Endothelial cell of coronary artery (primary cell): ENCODE data around the gene SMARCD3. TPM values are rescaled to one million over a fixed set of nuclear protein-coding genes. Genes with fewer than 3 reads are reported as not detected.

ENCODE experiments used
- total RNA-seq: library from RNA; depleted of rRNA; stranded (reverse); fragments of >200 nt; gene quantifications from 2 replicates; pipeline ENCODE4 v1.2.3, GENCODE V29; 2014

Gene SMARCD3
- 4.1 and 8.1 TPM in 2 replicates for total RNA-seq

GRCh38 chr7:151248346-151249033, at the start of gene SMARCD3:
SMARCD3 (minus strand) TSS chr7:151248694; CDS start chr7:151248562, 132 bp downstream.

GRCh38 chr7:151232091-151232916, 16.2 kb downstream of the SMARCD3 start, which contains the start of gene CHPF2:
CHPF2 (plus strand) TSS chr7:151232483; CDS start chr7:151234012, 1,529 bp downstream.

DNA sequence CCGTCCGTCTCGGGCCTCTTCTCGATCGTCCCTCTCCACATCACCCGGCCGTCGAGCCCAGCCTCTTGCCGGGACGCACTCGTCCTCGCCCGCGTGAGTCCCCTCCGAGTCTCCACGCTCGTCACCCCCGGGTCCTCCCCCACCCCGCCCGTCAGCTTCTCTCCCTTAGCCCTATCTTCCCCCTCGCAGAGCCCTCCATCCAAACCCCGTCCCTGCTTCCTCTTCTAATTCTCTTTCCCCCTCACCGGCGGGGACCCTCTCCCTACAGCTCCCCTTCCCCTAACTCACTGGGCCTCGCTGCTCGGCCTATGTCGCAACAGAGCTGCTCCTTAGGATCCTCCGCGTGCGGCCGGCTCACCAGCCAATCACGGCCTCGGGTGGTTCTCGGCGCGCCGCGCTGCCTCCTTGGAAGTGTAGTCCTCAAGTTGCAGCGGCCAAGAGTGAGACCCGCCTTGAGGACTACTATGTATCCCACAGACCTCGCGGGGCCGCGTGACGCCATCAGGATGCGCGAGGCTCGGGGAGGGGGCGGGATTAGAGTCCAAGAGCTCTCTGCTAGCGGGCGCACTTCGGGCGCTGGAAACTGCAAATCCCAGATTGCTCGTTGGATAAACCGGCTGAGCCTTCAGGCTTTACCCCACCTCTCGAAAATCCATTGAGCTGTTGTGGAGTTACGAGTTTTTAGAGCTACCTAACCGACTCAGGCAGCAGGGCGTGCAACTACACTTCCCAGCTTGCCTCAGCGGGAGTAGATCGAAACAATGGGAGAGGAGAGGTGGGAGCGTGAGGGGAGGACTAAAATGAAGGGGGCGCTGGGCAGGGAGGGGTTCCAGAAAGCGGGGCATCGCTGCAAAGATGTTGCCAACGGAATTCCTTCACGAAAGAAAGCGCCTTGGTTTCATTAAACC, 21.4 kb downstream of the SMARCD3 start, which contains the start of gene ABCF2:
TSS of gene ABCF2 (minus strand) at position 331 of the 908 bp plus-strand sequence. CDS start 747 bp downstream, outside the sequence.

GRCh38 chr7:151210087-151210854, 38.2 kb downstream of the SMARCD3 start, which contains the start of gene H2BK1:
H2BK1 (minus strand) TSS chr7:151210488; CDS start chr7:151210318, 170 bp downstream.

Other genes with a start within 250 kb of the SMARCD3 start
- gene ATG9B, start 224.2 kb downstream of the SMARCD3 start, total RNA-seq, result 0.09 and 0.19 TPM in 2 replicates
- 22.5 and 22.7 TPM in 2 replicates for gene ABCB8, start 220.2 kb downstream of the SMARCD3 start, total RNA-seq
- not detected in 2 replicates for gene ASIC3, start 200.2 kb downstream of the SMARCD3 start, total RNA-seq
- gene CDK5, start 190.8 kb downstream of the SMARCD3 start, total RNA-seq, result 24.8 and 33.5 TPM in 2 replicates
- gene SLC4A2, start 189.1 kb downstream of the SMARCD3 start, total RNA-seq, result 72.9 and 76.8 TPM in 2 replicates
- gene FASTK, start 167.9 kb downstream of the SMARCD3 start, total RNA-seq, result 50.7 and 57.6 TPM in 2 replicates
- gene TMUB1, start 165.2 kb downstream of the SMARCD3 start, total RNA-seq, result 12.1 and 16.7 TPM in 2 replicates
- gene AGAP3, start 162.2 kb downstream of the SMARCD3 start, total RNA-seq, result 50.9 and 52.5 TPM in 2 replicates
- not detected in 2 replicates for gene GBX1, start 81.0 kb downstream of the SMARCD3 start, total RNA-seq
- gene ASB10, start 61.4 kb downstream of the SMARCD3 start, total RNA-seq, result not detected in 2 replicates
- not detected in 2 replicates for gene H2BK1, start 38.2 kb downstream of the SMARCD3 start, total RNA-seq
- gene ABCF2, start 21.5 kb downstream of the SMARCD3 start, total RNA-seq, result 59.9 and 72.9 TPM in 2 replicates
- 45.7 and 74.4 TPM in 2 replicates for gene CHPF2, start 16.2 kb downstream of the SMARCD3 start, total RNA-seq
- 29.2 and 35.8 TPM in 2 replicates for gene NUB1, start 93.1 kb upstream of the SMARCD3 start, total RNA-seq
- not detected in 2 replicates for gene WDR86, start 161.3 kb upstream of the SMARCD3 start, total RNA-seq
- gene CRYGN, start 191.4 kb upstream of the SMARCD3 start, total RNA-seq, result not detected in 2 replicates